HG03520 (cell line): ENCODE data around the gene FBXW11.
"Not testable (repeated sequence)": the region's sequence is repeated elsewhere in the genome, so short reads cannot be mapped to it uniquely, and the experiment has no call there.

ENCODE experiments used
- ATAC-seq: cut with Tn5 transposase; IDR thresholded peaks from one replicate; pipeline ENCODE4 v1.9.1; 2021; ENCODE audit warnings: mild to moderate bottlenecking, moderate library complexity; ENCODE audit not compliant: unreplicated experiment

Gene FBXW11

DNA sequence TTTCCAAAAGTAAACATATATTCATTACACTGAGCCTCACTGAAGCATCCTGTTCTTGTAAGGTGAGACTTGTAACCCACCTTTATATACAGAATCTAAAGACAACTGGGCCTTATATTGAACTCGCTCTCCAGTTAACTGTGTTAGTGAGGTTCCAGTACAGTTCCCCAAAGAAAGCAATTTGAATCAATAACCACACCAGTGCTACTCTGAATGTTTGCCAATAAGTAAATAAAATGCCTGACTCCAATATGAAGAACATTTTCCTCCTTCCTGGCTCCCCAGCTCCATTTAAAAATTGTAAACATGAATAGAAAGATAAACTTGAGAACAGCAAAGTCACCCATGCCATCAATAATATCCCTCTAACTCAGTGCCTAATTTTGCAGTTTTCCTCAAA is 50.1 kb downstream of the FBXW11 start:
- ATAC-seq = no peak

DNA sequence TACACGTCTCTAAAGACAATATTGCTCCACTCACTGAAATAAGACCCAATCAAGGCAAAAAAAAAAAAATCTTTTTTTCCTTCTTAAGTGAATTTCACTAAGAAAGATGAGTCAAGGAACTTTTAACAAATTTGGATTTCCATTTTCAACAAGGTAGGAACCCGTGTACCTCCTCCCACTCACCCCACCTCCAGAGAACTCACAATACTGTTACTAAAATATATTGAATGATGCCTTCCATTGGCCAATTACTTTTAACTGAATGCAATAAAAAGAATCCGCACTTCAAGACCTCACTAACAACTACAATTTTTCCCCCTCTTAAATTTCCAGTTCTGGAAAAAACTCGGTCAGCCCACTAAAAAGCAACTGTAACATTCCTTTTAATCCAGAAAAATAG is 50.7 kb downstream of the FBXW11 start:
- no peak for ATAC-seq

DNA sequence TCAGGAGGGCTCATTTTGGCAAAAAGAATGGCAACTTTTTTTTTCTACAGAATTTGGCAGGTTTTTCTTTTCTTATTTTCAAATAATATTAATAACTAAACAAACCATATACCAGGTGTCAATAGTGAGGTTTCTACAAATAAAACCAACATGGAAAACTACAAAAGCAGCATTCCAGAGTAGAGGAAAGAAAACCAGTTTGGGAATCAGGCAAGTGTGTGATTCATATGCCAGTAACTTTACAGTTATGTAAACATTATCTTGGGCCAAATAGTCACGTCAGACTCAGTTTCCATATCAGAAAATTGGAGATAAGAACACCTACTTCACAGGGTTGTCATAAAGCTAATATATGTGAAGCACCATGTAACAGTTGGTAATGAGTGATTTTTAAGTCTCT is 51.7 kb downstream of the FBXW11 start:
- ATAC-seq = no peak

DNA sequence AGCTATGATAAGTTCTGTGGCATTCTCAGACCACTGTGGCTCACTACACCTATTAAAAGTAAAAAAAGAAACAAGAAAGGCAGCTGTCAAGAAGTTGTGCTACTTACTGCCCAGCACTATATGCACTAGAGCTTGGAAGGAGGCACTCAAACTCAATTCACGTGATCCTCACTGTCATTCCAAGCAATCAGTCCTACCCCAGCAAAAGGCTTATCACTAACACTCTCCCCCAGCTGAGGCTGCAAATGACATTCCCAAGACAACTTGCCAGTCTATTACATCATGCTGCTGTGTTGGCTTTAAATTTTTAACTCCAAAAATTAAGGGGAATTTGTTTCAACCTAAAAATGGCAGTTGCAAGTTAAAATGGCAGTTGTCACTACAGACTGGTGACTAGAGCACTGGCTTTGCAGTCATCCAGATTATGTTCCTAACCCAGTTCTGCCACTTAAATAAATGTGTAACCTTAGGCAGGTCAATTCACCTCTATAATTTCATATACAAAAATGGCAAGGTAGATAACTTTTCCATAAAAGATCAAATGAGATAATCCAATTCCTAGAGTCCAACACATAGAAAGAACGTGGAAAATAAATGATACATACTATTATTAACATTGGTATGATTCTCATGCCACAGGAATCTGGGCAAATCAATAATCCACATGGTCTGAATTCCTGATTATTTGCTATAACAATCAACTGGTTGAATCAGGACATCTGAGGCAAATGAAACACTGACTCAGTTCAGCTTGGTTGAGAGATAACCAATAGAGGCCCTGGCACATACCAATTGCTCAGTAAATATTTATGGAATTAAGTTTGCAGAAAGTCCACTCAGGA is 52.4 kb downstream of the FBXW11 start:
- no peak for ATAC-seq

DNA sequence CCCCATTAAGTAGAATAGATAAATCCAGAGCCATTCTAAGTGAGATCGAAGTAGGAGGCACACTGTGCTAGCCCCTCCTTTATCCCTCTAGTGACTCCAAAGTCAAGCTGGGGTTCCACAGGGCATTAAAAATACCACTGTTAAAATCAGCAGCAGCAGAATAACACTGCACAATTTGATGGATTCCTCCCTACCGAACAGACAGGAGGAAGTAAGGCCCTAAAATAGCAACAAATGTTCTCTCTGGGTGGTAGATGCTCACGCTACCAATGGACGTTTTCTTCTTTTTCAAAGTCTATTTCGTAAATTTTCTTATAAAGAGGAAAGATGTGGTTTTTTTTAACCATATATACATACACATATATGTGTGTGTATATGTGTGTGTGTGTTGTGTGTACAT is 54.4 kb downstream of the FBXW11 start:
- ATAC-seq = no peak

DNA sequence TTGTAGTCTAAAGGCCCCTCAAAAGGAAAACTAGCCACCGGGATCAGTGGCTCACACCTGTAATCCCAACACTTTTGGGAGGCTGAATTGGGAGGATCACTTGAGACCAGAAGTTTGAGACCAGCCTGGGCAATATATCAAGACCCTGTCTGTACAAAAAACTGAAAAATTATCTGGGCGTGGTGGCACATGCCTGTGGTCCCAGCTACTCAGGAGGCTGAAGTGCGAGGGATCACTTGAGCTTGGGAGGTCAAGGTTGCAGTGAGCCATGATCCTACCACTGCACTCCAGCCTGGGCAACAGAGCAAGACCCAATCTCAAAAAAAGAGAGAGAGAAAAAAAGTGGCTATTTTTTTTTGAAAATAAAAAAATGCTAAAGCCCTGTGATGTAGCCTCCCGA is 55.2 kb downstream of the FBXW11 start:
- ATAC-seq = no peak

DNA sequence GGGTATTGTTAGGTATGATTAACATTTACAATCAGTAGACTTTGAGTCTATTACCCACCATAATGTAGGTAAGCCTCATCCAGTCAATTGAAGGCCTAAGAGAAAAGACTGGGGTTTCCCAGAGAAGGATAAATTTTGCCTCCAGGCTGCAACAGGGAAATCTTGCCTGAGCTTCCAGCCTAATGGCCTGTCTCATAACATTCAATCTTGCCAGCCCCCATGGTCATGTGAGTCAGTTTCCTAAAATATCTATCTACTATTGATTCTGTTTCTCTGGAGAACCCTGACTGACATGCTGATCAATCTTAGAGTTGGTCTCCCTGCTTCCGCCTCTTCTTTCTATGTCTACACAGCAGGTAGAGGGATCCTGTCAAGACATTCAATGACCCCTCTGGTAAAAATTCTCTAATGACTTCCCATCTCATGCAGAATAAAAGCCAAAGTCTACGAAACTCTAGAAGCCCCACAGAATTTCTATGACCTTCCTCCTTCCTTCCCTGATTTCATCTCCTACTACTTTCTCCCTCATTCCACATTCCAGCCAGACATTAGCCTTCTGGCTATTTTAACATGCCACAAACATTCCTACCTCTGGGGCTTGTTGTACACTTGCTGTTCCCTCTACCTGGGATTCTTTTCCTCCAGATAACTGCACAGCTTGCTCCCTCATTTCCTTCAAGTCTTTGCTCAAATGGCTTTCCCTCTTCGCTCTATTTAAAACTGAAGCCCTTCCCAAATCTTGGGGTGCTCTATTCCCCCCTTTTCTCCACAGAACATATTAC is 60.2 kb downstream of the FBXW11 start:
- ATAC-seq = no peak

DNA sequence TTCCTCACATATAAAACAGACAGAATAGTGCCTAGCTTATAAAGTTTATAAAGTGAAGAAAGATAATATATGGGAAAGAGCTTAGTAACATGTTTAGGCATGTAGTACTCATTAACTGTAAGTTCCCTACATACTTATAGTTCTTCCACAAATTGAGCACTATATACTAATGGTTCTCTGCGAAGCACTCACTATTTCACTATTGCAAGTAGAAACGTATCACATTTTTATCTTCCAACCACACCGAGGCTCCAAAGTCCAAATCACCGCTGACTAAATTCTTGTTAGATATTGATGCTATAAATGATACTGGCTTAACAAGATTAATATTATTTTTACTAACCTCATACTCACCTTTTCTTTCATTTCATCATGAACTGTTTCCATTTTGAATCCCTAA is 61.0 kb downstream of the FBXW11 start:
- no peak for ATAC-seq

DNA sequence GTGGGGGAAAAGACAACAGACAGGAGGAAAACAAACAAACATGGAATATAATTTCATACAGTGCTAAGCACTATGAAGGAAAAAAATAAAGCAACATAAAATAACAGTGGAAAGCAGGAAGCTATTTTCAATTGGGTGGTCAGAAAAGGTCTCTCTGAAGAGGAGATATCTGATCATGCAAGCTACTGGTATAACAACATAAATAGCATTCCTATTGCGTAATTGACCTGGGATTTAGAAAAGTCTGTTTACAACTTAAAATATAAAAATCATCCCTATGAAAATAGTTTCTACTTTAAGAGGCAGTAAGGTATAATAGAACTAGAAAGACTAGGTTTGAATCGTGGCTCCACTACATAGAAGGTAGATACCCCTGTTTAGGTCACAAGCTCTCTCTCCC is 61.4 kb downstream of the FBXW11 start:
- ATAC-seq = no peak

DNA sequence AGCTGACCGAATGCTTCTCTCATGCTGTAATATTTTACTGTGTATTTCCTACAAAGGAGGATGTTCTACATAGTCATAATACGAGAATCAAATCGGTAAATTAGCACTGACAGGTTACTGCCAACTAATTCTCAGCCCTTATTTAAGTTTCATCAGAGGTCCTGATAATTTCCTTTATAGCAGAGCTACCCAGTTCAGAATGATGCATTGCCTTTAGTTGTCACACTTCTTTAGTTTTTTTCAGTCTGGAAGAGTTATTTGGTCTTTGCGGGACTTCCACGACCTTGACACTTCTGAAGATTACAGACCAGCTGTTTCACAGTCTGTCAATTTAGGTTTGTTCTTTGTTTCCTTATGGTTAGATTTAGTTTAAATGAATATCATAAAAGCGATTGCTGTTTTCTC is 64.3 kb downstream of the FBXW11 start:
- ATAC-seq = not testable (repeated sequence)

DNA sequence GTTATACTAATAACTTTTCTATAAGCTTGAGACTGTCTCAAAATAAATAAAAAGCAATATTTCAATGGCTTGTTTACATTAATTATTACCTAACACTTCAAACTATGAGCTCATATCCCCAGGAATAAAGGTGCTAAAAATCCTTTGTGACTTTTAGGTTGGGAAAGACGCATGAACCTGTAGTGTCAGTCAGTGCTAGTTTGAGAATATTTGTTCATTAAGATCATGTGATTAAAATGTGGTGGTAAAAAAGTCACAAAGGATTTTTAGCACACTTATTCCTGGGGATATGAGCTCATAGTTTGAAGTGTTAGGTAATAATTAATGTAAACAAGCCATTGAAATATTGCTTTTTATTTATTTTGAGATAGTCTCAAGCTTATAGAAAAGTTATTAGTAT is 64.8 kb downstream of the FBXW11 start:
- not testable (repeated sequence) for ATAC-seq

DNA sequence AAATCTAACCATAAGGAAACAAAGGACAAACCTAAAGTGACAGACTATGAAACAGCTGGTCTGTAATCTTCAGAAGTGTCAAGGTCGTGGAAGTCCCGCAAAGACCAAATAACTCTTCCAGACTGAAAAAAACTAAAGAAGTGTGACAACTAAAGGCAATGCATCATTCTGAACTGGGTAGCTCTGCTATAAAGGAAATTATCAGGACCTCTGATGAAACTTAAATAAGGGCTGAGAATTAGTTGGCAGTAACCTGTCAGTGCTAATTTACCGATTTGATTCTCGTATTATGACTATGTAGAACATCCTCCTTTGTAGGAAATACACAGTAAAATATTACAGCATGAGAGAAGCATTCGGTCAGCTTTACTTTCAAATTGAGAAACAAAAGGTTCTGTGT is 65.2 kb downstream of the FBXW11 start:
- ATAC-seq = peak; percentile 55

DNA sequence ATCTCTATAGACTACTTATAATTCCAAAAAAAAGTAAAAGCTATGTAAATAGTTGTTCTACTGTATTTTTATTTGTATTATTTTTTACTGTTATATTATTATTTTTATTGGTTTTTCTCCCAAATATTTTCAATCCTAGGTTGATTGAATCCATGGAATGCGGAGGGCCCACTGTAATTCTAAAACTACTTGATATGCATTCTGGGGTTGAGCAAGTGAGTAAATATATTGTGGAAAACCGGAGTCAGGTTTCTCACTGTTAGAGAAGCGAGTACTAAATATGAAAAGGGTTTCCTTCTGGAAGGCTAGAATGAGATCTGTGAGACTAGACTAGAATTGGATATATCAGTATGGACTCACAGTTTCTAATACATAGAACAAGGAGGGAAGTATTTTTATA is 66.5 kb downstream of the FBXW11 start:
- ATAC-seq = no peak

DNA sequence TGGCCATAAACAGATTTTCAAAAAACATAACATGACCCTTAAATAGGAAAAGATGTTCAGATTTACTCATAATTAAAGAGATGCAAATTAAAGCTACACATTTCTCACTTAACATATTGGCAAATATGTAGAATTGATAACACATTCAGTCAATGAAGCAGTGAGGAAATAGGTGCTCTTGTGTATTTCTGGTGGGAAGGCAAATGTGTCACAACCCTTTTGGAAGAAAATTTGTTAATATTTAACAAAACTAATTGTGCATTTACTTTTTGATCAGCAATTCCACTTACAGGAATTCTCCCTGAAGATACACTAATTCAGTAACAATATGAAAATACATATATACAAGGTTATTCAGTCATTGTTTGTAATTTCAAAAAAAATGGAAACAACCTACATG is 68.1 kb downstream of the FBXW11 start:
- ATAC-seq = no peak

DNA sequence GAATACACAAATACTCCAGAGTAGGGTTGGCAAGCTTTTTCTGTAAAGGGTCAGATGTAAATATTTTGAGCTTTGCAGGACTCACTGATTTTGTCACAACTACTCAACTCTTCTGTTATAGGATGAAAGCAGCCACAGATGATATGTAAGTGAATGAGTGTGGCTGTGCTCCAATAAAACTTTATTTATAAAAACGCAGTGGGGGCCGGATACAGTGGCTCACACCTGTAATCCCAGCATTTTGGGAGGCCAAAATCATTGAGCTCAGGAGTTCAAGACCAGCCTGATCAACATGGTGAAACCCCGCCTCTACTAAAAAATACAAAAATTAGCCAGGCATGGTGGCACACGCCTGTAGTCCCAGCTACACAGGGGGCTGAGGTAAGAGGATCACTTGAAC is 69.1 kb downstream of the FBXW11 start:
- ATAC-seq = no peak

DNA sequence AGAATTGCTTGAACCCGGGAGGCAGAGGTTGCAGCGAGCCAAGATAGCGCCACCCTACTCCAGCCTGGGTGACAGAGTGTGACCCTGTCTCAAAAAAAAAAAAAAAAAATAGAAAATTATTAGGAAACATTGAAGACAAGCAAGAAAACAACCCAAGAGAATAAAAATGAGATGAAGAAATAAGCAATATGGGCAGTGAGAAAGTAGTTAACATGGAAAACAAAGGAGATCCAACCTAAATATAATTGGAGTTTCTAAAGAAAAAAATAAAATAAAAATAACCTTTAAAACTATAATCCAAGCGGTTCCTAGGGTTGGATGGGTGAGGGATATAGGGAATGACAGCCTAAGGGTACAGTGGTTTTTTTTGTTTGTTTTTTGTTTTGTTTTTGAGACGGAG is 71.9 kb downstream of the FBXW11 start:
- ATAC-seq = no peak

DNA sequence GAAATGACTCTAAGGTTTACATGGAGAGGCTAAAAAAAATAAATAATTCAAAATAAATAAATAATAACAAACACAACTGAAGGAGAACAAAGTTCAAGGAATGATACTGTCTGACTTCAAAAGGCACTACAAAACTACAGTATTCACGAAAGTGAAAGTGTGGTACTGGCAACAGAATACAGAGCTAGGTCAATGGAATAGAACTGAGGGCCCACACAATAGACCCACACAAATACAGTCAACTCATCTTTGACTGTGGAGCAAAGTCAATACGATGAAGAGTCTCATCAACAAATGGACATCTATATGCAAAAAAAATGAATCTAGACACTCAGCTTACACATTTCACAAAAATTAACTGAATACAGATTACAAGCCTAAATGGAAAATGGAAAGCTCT is 75.3 kb downstream of the FBXW11 start:
- no peak for ATAC-seq

DNA sequence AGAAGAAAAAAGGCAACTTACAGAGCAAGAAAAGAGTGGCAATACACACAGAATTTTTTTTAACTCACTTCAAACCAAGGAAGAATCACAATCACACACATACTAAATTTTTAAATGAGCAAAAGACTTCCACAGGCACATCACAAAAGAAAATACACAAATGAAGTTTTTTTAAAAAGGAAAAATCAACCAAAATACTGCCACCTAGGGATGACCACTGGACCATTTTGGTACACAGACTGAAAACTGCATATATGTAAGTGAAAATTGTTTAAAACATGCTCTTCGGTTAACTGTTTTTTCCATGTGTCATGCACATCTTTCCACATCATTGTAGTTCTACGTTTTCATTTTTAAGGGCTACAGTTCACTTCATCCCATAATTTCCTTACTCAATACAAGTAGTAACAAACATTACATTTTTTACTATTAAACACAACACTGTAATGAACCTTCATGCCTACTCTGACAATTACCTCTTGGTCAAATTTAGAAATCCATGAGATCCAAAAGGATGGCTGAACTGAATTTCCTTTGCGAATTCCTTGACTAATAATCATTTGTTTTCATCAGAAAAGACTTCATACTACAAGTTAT is 79.0 kb downstream of the FBXW11 start:
- no peak for ATAC-seq

DNA sequence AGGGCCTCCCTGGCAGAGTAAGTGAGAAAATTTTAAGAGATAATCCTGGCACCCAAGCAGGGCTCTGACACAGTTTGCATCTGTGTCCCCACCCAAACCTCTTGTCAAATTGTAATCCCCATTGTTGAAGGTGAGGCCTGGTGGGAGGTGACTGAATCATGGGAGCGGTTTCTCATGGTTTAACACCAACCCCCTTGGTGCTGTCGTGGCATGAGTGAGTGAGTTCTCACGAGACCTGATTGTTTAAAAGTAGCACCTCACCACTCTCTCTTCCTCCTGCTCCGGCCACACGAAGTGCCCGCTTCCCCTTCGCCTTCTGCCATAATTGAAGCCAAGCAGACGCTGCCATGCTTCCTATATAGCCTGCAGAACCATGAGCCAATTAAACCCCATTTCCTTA is 80.1 kb downstream of the FBXW11 start:
- ATAC-seq = no peak

DNA sequence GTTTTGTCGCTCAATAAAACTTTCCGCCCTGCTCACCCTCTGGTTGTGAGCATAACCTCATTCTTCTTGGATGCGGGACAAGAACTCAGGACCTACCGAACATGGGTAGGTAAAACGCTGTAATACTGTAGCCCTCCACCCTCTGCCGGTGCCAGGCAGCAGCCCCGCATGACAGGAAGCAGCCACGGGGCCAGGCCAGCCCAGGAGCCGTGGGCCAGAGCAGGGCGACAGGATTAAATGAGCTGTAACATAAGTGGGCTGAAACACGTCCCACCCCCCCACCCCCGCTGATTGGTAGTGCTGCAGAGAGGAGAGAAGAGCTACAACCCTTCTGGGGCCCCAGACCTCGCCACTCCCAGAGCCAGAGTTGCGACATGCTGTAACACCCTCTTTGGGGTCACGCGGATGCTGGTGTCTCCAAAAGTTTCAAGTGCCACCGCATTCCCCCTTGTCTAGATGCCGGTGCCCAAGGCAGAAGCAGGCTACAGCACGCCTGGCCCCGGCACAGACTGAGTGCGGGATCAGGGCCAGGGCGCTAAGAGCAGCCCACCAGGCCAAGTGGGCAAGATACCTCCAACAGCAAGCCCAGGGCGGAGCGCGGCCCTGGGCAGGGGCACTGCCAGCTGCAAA is 81.8 kb downstream of the FBXW11 start:
- no peak for ATAC-seq

DNA sequence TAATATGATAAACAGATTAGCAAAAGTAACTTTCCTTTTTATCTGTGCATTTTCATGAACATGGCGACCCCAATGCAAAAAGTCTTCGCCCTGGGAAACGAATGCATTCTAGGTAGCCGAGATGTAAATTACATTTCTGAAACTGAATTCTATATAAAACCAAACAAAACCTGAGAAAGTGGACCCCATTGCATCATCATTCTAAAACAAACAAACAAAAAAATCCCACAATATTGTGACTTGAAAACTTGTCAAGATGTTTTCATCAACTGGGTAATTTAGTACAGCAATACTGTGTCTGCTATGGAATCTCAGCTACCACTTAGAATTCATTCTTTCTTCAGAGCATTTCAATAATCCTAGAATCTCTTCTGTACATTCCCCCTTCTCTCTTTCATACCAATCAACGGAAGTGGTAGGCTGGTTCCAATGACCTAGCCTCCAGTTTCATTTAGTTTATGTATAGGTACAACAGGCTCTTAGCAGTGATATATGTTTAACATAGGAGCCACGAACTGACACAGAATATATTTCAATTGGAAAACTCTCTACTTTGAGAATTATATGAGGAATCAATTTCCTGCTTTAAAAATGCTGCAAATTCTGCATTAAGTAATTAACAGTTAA is 85.6 kb downstream of the FBXW11 start:
- no peak for ATAC-seq
